GM12878 (cell line): ENCODE data around the gene TNFAIP1. TPM values are rescaled to one million over a fixed set of nuclear protein-coding genes. Genes with fewer than 3 reads are reported as not detected.

Source experiments
- ATAC-seq: fragments of 200-7000 bp; cut with Tn5 transposase; 3 replicates; pipeline ENCODE4 v1.9.1; 2020; ENCODE audit warnings: mild to moderate bottlenecking, moderate library complexity
- BruUV-seq: library from RNA; stranded (reverse); fragments of 400-500 nt; replicated peaks from 2 replicates; lab custom pipeline; 2021; lab: Mats Ljungman, UMichigan
- CTCF ChIA-PET: fragments of 300-600 bp; sonication (Branson Sonifier 250); formaldehyde crosslinking; extraction: SDS; loops from one replicate; lab custom pipeline; 2021; ENCODE audit warnings: inconsistent platforms; lab: Yijun Ruan, JAX
- POLR2A ChIA-PET: fragments of 350-600 bp; formaldehyde crosslinking; extraction: SDS; loops from one replicate; lab custom pipeline; 2021; ENCODE audit warnings: inconsistent platforms; lab: Charles Lee
- RAD21 ChIA-PET: fragments of 300-600 bp; sonication (Branson Sonifier 250); formaldehyde crosslinking; loops from one replicate; lab custom pipeline; 2023; ENCODE audit warnings: antibody characterized with exemption; ENCODE audit not compliant: unreplicated experiment; lab: Charles Lee
- SMC1A ChIA-PET: fragments of 300-600 bp; sonication (Branson Sonifier 250); formaldehyde crosslinking; loops from one replicate; lab custom pipeline; 2023; ENCODE audit not compliant: unreplicated experiment, uncharacterized antibody; lab: Charles Lee
- DNase-seq: peaks from one replicate; pipeline ENCODE4 v3.0.0-alpha.2; 2011; ENCODE audit warnings: low read depth, low spot score
- FAIRE-seq: peaks from 3 replicates; lab custom pipeline; 2011; peaks lifted over from hg19 to GRCh38; lab: Jason Lieb, UNC
- H2AFZ ChIP-seq: 2 replicates; pipeline ENCODE4 v1.6.0; 2011; ENCODE audit warnings: low read depth, low read length, control low read depth; ENCODE audit not compliant: control insufficient read depth
- H3K27ac ChIP-seq: 2 replicates; pipeline ENCODE4 v1.5.1; 2011; ENCODE audit warnings: control low read depth; ENCODE audit not compliant: control insufficient read depth, insufficient read depth
- H3K27me3 ChIP-seq, 2 experiments: replicated peaks in 1 of 2; 2 replicates each; pipeline versions ENCODE4 v1.6.0 to v1.6.1; 2011; ENCODE audit warnings: low read length in 1 of 2; ENCODE audit not compliant: control insufficient read depth in 2 of 2, insufficient read depth in 2 of 2
- H3K36me3 ChIP-seq, 2 experiments: 2 replicates each; pipeline ENCODE4 v1.5.1; 2011; ENCODE audit warnings: low read length in 1 of 2; ENCODE audit not compliant: control insufficient read depth in 2 of 2, insufficient read depth in 2 of 2
- H3K4me1 ChIP-seq: 2 replicates; pipeline ENCODE4 v1.6.1; 2011; ENCODE audit warnings: mild to moderate bottlenecking, low read length, moderate library complexity, mixed read lengths; ENCODE audit not compliant: control insufficient read depth, insufficient read depth
- H3K4me2 ChIP-seq: 2 replicates; pipeline ENCODE4 v1.6.0; 2011; ENCODE audit warnings: control low read depth; ENCODE audit not compliant: control insufficient read depth, insufficient read depth
- H3K4me3 ChIP-seq: fragments of 200-600 bp; sonication (generic); 2 replicates; pipeline ENCODE4 v1.5.1; 2016
- H3K79me2 ChIP-seq: 2 replicates; pipeline ENCODE4 v1.6.0; 2011; ENCODE audit warnings: low read length; ENCODE audit not compliant: control insufficient read depth, insufficient read depth
- H3K9ac ChIP-seq: 2 replicates; pipeline ENCODE4 v1.8.0; 2011; ENCODE audit warnings: low read length, control low read depth, mixed read lengths; ENCODE audit not compliant: control insufficient read depth, insufficient read depth
- H3K9me3 ChIP-seq: replicated peaks from 3 replicates; pipeline ENCODE4 v1.5.1; 2011; ENCODE audit warnings: mild to moderate bottlenecking, low read length; ENCODE audit not compliant: control insufficient read depth, insufficient read depth
- H4K20me1 ChIP-seq: 2 replicates; pipeline ENCODE4 v1.6.0; 2011; ENCODE audit not compliant: control insufficient read depth, insufficient read depth
- BMI1 ChIP-seq: fragments of 450-650 bp; IDR thresholded peaks from 2 replicates; pipeline ENCODE4 v1.6.1; 2016; ENCODE audit warnings: mild to moderate bottlenecking, moderate library complexity, borderline replicate concordance
- CHD4 ChIP-seq: fragments of 200-600 bp; sonication (generic); IDR thresholded peaks from 2 replicates; pipeline ENCODE4 v1.6.1; 2016; ENCODE audit warnings: mild to moderate bottlenecking
- IRF4 ChIP-seq: IDR thresholded peaks from 2 replicates; pipeline ENCODE4 v1.6.1; 2011; ENCODE audit warnings: low read depth, low read length
- MEF2A ChIP-seq: IDR thresholded peaks from 2 replicates; pipeline ENCODE4 v1.6.1; 2011; ENCODE audit warnings: low read depth, mild to moderate bottlenecking, low read length, moderate library complexity; ENCODE audit not compliant: insufficient read depth
- NFIC ChIP-seq: IDR thresholded peaks from 2 replicates; pipeline ENCODE4 v1.6.1; 2012; ENCODE audit warnings: low read depth, mild to moderate bottlenecking, inconsistent platforms, low read length, moderate library complexity
- NFYA ChIP-seq: IDR thresholded peaks from 2 replicates; pipeline ENCODE4 v1.6.1; 2011; ENCODE audit warnings: low read depth, mild to moderate bottlenecking, low read length, improper control_type of control experiment, borderline replicate concordance
- POLR2A ChIP-seq: IDR thresholded peaks from 2 replicates; pipeline ENCODE4 v1.6.1; 2011; ENCODE audit warnings: low read depth, mild to moderate bottlenecking, low read length
- RCOR1 ChIP-seq: conservative IDR thresholded peaks from 2 replicates; pipeline ENCODE4 v1.6.1; 2012; ENCODE audit warnings: low read depth, low read length, improper control_type of control experiment
- RELA ChIP-seq: fragments of 450-650 bp; IDR thresholded peaks from 2 replicates; pipeline ENCODE4 v1.8.0; 2014; ENCODE audit warnings: borderline replicate concordance; ENCODE audit not compliant: partially characterized antibody
- SUZ12 ChIP-seq: fragments of 200-600 bp; sonication (generic); IDR thresholded peaks from one replicate; pipeline ENCODE4 v1.6.1; 2018; ENCODE audit warnings: antibody characterized with exemption, mild to moderate bottlenecking; ENCODE audit not compliant: unreplicated experiment
- WGBS: methylation state at CpG from one replicate; pipeline ENCODE4 v1.1.6; 2016; ENCODE audit warnings: low lambda C conversion rate; ENCODE audit not compliant: insufficient replicate concordance, insufficient coverage; ENCODE audit errors: missing lambda C conversion rate; 5-methylcytosine and 5-hydroxymethylcytosine counted together
- in situ Hi-C: fragments of 300-500 bp; cut with MboI; formaldehyde crosslinking; loops from 9 replicates; pipeline ENCODE4 v1.14.3; 2018; ENCODE audit warnings: mixed read lengths
- intact Hi-C: fragments of 100-400 bp; cut with micrococcal nuclease; formaldehyde crosslinking; loops from one replicate; pipeline ENCODE4 v1.14.2; 2022; ENCODE audit not compliant: unreplicated experiment
- polyA plus RNA-seq, 11 experiments: library from polyadenylated mRNA; depleted of rRNA in 4 of 11; unstranded in 6 of 11; stranded (reverse) in 5 of 11; fragments of >200 nt; fragmentation: Nextera tagmentation in 4 of 11; fragmentation: Illumina TruSeq in 1 of 11; extraction: Ambion mirVana in 4 of 11; extraction: Trizol in 1 of 11; gene quantifications; 1 replicate in 1 of 11; 2 replicates in 10 of 11; pipeline versions ENCODE4 v1.2.1 to v1.2.3, GENCODE V29; 2011 to 2016; ENCODE audit warnings: inconsistent platforms in 2 of 11, missing spikeins in 2 of 11, low read depth in 1 of 11
- total RNA-seq, 4 experiments: library from RNA; depleted of rRNA in 3 of 4; stranded (reverse); fragments of >200 nt in 3 of 4; fragmentation: Illumina TruSeq in 1 of 4; extraction: Trizol in 1 of 4; gene quantifications; 2 replicates each; pipeline versions ENCODE4 v1.2.1 to v1.2.3, GENCODE V29; 2013 to 2021

The TNFAIP1 gene
- total and polyA plus RNA-seq, 10 of the 15 experiments (the other 5 are each of a cell fraction or from before 2014, with no cell fraction given): 1.8 to 16.9 (median 11.7) TPM

DNA sequence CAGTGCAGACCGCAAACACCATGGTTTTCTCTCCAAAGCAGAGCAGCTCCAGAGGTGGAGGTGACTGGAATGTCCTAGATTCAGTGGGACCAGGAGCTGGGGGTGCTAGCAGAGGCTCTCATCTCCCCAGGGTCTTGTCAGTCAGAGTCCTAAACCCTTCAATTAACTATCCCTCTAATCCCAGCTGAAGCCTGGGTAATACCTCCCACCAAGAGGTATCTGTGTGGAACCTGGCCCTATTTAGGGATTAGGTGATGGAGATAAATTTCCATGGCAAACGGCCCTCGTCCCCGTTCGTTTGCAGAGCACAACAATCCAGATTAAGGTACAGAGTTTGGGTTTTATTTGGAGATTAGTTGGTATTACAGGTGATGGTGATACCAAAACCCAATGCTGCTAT is 27.6 kb downstream of the TNFAIP1 start:
- Histone ChIP-seq H3K27me3 (no peaks in the 10 kb centered on the region), H3K4me1 (peaks cover 2% of the 10 kb centered on the region; the same call in 1 of the 2 replicates), H3K27ac (no peak overlapping the region), H4K20me1 (no peaks in the 10 kb centered on the region), H2AFZ (no peak overlapping the region), H3K79me2 (peaks cover 4% of the 10 kb centered on the region), H3K4me3 (no peak overlapping the region), H3K4me2 (no peak overlapping the region), H3K9ac (no peak overlapping the region), H3K9me3 (no peaks in the 10 kb centered on the region), H3K36me3 (peaks cover 2 to 9% of the 10 kb centered on the region in 2 experiments; a peak in 3 of 4 replicates)
- FAIRE-seq (no peak), ATAC-seq (no peak), DNase-seq (no peak)
- TF ChIP-seq BMI1 (no peak), NFYA (no peak), CHD4 (no peak), MEF2A (no peak), IRF4 (no peak), POLR2A (no peak), SUZ12 (no peak), NFIC (no peak), RCOR1 (no peak), RELA (no peak)
- BruUV-seq: no TSS peak
- intact Hi-C loops (no loop called here), in situ Hi-C loops (no loop called here)
- ChIA-PET RAD21 (no interaction called here), CTCF (interaction anchor here (1.4 kb wide), 1 partner anchor 53 kb away, joined by 5 read pairs; no protein-coding TSS in a partner anchor), POLR2A (no interaction called here), SMC1A (no interaction called here)
- WGBS: 99% methylated on average over 5 of the region's 5 CpGs
